K562 (cell line): Measurements from ENCODE around the gene GRK3. TPM values are rescaled to one million over a fixed set of nuclear protein-coding genes. Genes with fewer than 3 reads are reported as not detected.

Source experiments
- BRD4 ChIP-seq: fragments of 200-600 bp; sonication (generic); IDR thresholded peaks from 2 replicates; pipeline ENCODE4 v1.6.1; 2017; ENCODE audit warnings: inconsistent platforms
- CXXC5 ChIP-seq: fragments of 250-450 bp; sonication (Bioruptor Pico); IDR thresholded peaks from 2 replicates; pipeline ENCODE4 v1.8.0; 2022; ENCODE audit warnings: inconsistent platforms, mild to moderate bottlenecking, moderate library complexity
- ELF4 ChIP-seq: fragments of 450-650 bp; formaldehyde crosslinking; IDR thresholded peaks from 2 replicates; pipeline ENCODE4 v1.4.0; 2022; ENCODE audit warnings: missing genetic modification characterization
- ERF ChIP-seq: fragments of 450-650 bp; formaldehyde crosslinking; IDR thresholded peaks from 2 replicates; pipeline ENCODE4 v1.4.0; 2020; ENCODE audit warnings: mild to moderate bottlenecking, mixed read lengths
- KLF13 ChIP-seq: fragments of 450-650 bp; IDR thresholded peaks from 2 replicates; pipeline ENCODE4 v1.6.1; 2016; ENCODE audit warnings: missing genetic modification characterization, low read depth, mild to moderate bottlenecking, missing compliant biosample characterization, moderate library complexity, borderline replicate concordance
- PHB ChIP-seq: fragments of 250-450 bp; sonication (Bioruptor Pico); IDR thresholded peaks from 2 replicates; pipeline ENCODE4 v1.5.0; 2021
- SREBF2 ChIP-seq: sonication (generic); formaldehyde crosslinking; IDR thresholded peaks from 2 replicates; pipeline ENCODE4 v1.4.0; 2020; ENCODE audit warnings: mild to moderate bottlenecking, missing genetic modification reagents
- SRSF7 ChIP-seq: fragments of 200-400 bp; formaldehyde crosslinking; optimal IDR thresholded peaks from 2 replicates; pipeline ENCODE3; 2017; ENCODE audit warnings: mild to moderate bottlenecking, low read depth, low read length
- STAT5A ChIP-seq: IDR thresholded peaks from 2 replicates; pipeline ENCODE4 v1.6.1; 2012; ENCODE audit warnings: low read length, inconsistent platforms, borderline replicate concordance
- TEAD2 ChIP-seq: fragments of 450-650 bp; IDR thresholded peaks from 2 replicates; pipeline ENCODE4 v1.6.1; 2016; ENCODE audit warnings: missing genetic modification characterization, control low read depth, missing compliant biosample characterization
- ZBTB1 ChIP-seq: sonication (generic); formaldehyde crosslinking; IDR thresholded peaks from 2 replicates; pipeline ENCODE4 v1.8.1; 2023; ENCODE audit warnings: missing genetic modification reagents, low read depth, mild to moderate bottlenecking, borderline replicate concordance
- ZNF668 ChIP-seq: fragments of 250-450 bp; sonication (Bioruptor Pico); IDR thresholded peaks from 2 replicates; pipeline ENCODE4 v1.8.0; 2022; ENCODE audit warnings: mild to moderate bottlenecking, inconsistent platforms
- polyA plus RNA-seq, 8 experiments: library from polyadenylated mRNA; depleted of rRNA in 4 of 8; stranded (reverse) in 5 of 8; unstranded in 3 of 8; fragments of >200 nt; fragmentation: Nextera tagmentation in 2 of 8; fragmentation: Illumina TruSeq in 1 of 8; extraction: Ambion mirVana in 2 of 8; extraction: Trizol in 1 of 8; gene quantifications; 2 replicates each; pipeline versions ENCODE4 v1.2.1 to v1.2.3, GENCODE V29; 2011 to 2014; ENCODE audit warnings: inconsistent platforms in 1 of 8, missing spikeins in 1 of 8
- total RNA-seq, 7 experiments: library from RNA; depleted of rRNA in 6 of 7; stranded (reverse); fragments of >200 nt in 6 of 7; fragmentation: Illumina TruSeq in 2 of 7; extraction: Trizol in 2 of 7; gene quantifications; 2 replicates each; pipeline versions ENCODE4 v1.2.1 to v1.2.3, GENCODE V29; 2011 to 2021; ENCODE audit warnings: low replicate concordance in 1 of 7
- TF ChIP-seq, protein P1 (sequence below), 2 experiments: fragments of 450-650 bp; conservative IDR thresholded peaks; 2 replicates each; pipeline ENCODE4 v1.6.1; 2017; ENCODE audit warnings: mild to moderate bottlenecking in 2 of 2, moderate library complexity in 2 of 2
- TF ChIP-seq, protein P2 (sequence below): sonication (generic); formaldehyde crosslinking; IDR thresholded peaks from 2 replicates; pipeline ENCODE4 v1.8.1; 2023; ENCODE audit warnings: missing genetic modification reagents, mild to moderate bottlenecking, borderline replicate concordance
- TF ChIP-seq, protein P3 (sequence below): sonication (generic); formaldehyde crosslinking; IDR thresholded peaks from 2 replicates; pipeline ENCODE4 v1.9.0; 2022; ENCODE audit warnings: mild to moderate bottlenecking, missing genetic modification reagents
- TF ChIP-seq, protein P4 (sequence below): fragments of 200-800 bp; sonication (Bioruptor generic); IDR thresholded peaks from 2 replicates; pipeline ENCODE4 v1.6.1; 2017; ENCODE audit warnings: missing genetic modification characterization, missing compliant biosample characterization
- TF ChIP-seq, protein P5 (sequence below): fragments of 450-650 bp; IDR thresholded peaks from 2 replicates; pipeline ENCODE4 v1.6.1; 2018; ENCODE audit warnings: mild to moderate bottlenecking, low read depth; ENCODE audit not compliant: partially characterized antibody
- TF ChIP-seq, protein P6 (sequence below): fragments of 250-450 bp; sonication (Bioruptor Pico); IDR thresholded peaks from 2 replicates; pipeline ENCODE4 v1.8.0; 2021; ENCODE audit warnings: moderate library complexity, mild to moderate bottlenecking, inconsistent platforms

Gene GRK3
- total and polyA plus RNA-seq, 9 of the 15 experiments (the other 6 are each of a cell fraction or from before 2014, with no cell fraction given) = 1.4 to 7.6 (median 3.6) TPM

DNA sequence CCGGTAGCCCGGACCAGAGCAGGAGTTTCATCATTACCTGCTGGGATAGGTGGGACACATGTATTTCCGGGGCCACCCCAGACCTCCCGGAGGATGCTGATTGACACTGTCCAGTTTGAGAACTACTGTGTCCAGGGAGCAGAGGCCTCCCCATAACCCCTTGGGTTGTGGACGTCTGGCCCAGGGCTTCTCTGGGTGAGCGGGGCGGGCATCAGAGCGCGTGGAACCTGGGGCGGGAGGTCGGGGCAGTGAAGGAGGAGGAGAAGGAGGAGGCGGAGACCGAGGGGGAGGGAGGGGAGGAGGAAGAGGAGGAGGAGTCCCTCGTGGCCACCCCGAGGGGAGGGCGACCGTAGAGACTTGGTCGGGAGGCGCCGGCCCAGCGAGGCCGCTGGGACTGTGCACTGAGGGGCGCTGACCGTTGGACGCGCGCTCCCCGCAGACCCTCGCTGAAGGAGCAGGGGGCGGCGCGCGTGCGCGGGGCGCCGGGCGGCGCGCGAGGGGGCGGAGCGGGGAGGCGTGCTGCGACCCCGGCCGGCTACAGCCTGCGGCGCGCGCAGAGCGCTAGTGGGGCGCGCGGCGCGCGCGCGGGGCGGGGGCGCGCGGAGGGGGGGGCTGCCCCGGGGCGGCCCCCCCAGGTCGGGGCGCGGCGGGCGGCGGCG is at the start of gene GRK3 (continued):
- TF ChIP-seq, protein P1, sequence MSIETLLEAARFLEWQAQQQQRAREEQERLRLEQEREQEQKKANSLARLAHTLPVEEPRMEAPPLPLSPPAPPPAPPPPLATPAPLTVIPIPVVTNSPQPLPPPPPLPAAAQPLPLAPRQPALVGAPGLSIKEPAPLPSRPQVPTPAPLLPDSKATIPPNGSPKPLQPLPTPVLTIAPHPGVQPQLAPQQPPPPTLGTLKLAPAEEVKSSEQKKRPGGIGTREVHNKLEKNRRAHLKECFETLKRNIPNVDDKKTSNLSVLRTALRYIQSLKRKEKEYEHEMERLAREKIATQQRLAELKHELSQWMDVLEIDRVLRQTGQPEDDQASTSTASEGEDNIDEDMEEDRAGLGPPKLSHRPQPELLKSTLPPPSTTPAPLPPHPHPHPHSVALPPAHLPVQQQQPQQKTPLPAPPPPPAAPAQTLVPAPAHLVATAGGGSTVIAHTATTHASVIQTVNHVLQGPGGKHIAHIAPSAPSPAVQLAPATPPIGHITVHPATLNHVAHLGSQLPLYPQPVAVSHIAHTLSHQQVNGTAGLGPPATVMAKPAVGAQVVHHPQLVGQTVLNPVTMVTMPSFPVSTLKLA (conservative IDR thresholded peaks at IDR 0.05) = 0 out of 4 replicates have a peak, but pooled peaks of 1 of the 2 experiments have one; percentile 28
- TF ChIP-seq KLF13 (tag) (no peak), CXXC5 (CRISPR knock-in tag) (peak; percentile 39), BRD4 (no peak), STAT5A (no peak), ERF (CRISPR knock-in tag) (no peak), PHB (CRISPR knock-in tag) (no peak), ZNF668 (CRISPR knock-in tag) (no peak), TEAD2 (no peak), ELF4 (CRISPR knock-in tag) (peak; percentile 50; the same call in 1 of the 2 replicates), ZBTB1 (no peak), SRSF7 (no peak), SREBF2 (CRISPR knock-in tag) (no peak)
- TF ChIP-seq, protein P2, sequence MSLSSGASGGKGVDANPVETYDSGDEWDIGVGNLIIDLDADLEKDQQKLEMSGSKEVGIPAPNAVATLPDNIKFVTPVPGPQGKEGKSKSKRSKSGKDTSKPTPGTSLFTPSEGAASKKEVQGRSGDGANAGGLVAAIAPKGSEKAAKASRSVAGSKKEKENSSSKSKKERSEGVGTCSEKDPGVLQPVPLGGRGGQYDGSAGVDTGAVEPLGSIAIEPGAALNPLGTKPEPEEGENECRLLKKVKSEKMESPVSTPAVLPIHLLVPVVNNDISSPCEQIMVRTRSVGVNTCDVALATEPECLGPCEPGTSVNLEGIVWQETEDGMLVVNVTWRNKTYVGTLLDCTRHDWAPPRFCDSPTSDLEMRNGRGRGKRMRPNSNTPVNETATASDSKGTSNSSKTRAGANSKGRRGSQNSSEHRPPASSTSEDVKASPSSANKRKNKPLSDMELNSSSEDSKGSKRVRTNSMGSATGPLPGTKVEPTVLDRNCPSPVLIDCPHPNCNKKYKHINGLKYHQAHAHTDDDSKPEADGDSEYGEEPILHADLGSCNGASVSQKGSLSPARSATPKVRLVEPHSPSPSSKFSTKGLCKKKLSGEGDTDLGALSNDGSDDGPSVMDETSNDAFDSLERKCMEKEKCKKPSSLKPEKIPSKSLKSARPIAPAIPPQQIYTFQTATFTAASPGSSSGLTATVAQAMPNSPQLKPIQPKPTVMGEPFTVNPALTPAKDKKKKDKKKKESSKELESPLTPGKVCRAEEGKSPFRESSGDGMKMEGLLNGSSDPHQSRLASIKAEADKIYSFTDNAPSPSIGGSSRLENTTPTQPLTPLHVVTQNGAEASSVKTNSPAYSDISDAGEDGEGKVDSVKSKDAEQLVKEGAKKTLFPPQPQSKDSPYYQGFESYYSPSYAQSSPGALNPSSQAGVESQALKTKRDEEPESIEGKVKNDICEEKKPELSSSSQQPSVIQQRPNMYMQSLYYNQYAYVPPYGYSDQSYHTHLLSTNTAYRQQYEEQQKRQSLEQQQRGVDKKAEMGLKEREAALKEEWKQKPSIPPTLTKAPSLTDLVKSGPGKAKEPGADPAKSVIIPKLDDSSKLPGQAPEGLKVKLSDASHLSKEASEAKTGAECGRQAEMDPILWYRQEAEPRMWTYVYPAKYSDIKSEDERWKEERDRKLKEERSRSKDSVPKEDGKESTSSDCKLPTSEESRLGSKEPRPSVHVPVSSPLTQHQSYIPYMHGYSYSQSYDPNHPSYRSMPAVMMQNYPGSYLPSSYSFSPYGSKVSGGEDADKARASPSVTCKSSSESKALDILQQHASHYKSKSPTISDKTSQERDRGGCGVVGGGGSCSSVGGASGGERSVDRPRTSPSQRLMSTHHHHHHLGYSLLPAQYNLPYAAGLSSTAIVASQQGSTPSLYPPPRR = no peak
- TF ChIP-seq, protein P3, sequence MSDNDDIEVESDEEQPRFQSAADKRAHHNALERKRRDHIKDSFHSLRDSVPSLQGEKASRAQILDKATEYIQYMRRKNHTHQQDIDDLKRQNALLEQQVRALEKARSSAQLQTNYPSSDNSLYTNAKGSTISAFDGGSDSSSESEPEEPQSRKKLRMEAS (CRISPR knock-in tag) = peak; percentile 19
- TF ChIP-seq, protein P4, sequence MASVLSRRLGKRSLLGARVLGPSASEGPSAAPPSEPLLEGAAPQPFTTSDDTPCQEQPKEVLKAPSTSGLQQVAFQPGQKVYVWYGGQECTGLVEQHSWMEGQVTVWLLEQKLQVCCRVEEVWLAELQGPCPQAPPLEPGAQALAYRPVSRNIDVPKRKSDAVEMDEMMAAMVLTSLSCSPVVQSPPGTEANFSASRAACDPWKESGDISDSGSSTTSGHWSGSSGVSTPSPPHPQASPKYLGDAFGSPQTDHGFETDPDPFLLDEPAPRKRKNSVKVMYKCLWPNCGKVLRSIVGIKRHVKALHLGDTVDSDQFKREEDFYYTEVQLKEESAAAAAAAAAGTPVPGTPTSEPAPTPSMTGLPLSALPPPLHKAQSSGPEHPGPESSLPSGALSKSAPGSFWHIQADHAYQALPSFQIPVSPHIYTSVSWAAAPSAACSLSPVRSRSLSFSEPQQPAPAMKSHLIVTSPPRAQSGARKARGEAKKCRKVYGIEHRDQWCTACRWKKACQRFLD (CRISPR knock-in tag) = peak; percentile 67; the same call in 1 of the 2 replicates
- TF ChIP-seq, protein P5, sequence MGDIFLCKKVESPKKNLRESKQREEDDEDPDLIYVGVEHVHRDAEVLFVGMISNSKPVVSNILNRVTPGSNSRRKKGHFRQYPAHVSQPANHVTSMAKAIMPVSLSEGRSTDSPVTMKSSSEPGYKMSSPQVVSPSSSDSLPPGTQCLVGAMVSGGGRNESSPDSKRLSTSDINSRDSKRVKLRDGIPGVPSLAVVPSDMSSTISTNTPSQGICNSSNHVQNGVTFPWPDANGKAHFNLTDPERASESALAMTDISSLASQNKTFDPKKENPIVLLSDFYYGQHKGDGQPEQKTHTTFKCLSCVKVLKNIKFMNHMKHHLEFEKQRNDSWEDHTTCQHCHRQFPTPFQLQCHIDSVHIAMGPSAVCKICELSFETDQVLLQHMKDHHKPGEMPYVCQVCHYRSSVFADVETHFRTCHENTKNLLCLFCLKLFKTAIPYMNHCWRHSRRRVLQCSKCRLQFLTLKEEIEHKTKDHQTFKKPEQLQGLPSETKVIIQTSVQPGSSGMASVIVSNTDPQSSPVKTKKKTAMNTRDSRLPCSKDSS = no peak
- TF ChIP-seq, protein P6, sequence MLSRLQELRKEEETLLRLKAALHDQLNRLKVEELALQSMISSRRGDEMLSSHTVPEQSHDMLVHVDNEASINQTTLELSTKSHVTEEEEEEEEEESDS = no peak
